ENCODE measurements around the gene ATCAY.
"Not testable (repeated sequence)": the region's sequence is repeated elsewhere in the genome, so short reads cannot be mapped to it uniquely, and the experiment has no call there.

Gene ATCAY

DNA sequence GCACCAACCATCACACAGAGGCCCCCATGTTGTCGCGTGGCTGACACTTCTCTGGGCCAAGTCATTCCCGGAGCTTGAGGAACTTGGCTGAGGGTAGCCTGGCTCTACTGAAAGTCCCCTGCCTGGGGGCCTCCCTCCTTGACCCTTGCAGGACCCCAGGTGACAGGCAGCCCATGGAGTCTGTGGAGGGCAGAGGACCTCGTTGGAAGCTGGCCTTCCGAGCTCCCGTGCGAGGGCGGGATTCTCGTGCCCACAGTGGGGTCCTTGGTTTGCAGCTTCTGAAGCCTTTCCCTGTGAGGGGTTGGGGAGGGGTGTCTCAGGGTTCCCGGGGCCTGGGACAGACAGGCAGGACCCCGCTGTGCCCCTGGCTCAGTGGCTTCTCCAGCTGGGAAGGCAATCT is 68.8 kb downstream of the ATCAY start:
- Histone ChIP-seq H3K36me3 (ENCODE audit: control insufficient read depth, low read length) (no peaks in the 10 kb centered on the region), H4K20me1 (ENCODE audit: control insufficient read depth, insufficient read depth, low read depth, low read length) (no peaks in the 10 kb centered on the region), H3K27me3 (ENCODE audit: control insufficient read depth, low read length) (no peaks in the 10 kb centered on the region), H3K4me1 (ENCODE audit: control insufficient read depth, low read length) (peaks cover 4% of the 10 kb centered on the region), H3K4me2 (ENCODE audit: low read length) (no peak overlapping the region), H3K27ac (ENCODE audit: low read depth, low read length) (no peak overlapping the region), H3K9me3 (ENCODE audit: control insufficient read depth, insufficient read depth, low read length) (no peaks in the 10 kb centered on the region), H3K4me3 (ENCODE audit: low read length) (no peak overlapping the region), H3K9me2 (replicated peaks; ENCODE audit: control insufficient read depth, low read length) (no peaks in the 10 kb centered on the region), H3F3A (ENCODE audit: control insufficient read depth, insufficient read depth) (no peaks in the 10 kb centered on the region), H3K79me2 (ENCODE audit: control insufficient read depth, low read length) (no peaks in the 10 kb centered on the region)
- no peak for TF ChIP-seq EZH2phosphoT487 (IDR thresholded peaks at IDR 0.05; ENCODE audit: borderline replicate concordance, low read length)
- TF ChIP-seq, protein P1, sequence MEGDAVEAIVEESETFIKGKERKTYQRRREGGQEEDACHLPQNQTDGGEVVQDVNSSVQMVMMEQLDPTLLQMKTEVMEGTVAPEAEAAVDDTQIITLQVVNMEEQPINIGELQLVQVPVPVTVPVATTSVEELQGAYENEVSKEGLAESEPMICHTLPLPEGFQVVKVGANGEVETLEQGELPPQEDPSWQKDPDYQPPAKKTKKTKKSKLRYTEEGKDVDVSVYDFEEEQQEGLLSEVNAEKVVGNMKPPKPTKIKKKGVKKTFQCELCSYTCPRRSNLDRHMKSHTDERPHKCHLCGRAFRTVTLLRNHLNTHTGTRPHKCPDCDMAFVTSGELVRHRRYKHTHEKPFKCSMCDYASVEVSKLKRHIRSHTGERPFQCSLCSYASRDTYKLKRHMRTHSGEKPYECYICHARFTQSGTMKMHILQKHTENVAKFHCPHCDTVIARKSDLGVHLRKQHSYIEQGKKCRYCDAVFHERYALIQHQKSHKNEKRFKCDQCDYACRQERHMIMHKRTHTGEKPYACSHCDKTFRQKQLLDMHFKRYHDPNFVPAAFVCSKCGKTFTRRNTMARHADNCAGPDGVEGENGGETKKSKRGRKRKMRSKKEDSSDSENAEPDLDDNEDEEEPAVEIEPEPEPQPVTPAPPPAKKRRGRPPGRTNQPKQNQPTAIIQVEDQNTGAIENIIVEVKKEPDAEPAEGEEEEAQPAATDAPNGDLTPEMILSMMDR (IDR thresholded peaks at IDR 0.05; ENCODE audit: low read depth, low read length, poor library complexity, severe bottlenecking): no peak

DNA sequence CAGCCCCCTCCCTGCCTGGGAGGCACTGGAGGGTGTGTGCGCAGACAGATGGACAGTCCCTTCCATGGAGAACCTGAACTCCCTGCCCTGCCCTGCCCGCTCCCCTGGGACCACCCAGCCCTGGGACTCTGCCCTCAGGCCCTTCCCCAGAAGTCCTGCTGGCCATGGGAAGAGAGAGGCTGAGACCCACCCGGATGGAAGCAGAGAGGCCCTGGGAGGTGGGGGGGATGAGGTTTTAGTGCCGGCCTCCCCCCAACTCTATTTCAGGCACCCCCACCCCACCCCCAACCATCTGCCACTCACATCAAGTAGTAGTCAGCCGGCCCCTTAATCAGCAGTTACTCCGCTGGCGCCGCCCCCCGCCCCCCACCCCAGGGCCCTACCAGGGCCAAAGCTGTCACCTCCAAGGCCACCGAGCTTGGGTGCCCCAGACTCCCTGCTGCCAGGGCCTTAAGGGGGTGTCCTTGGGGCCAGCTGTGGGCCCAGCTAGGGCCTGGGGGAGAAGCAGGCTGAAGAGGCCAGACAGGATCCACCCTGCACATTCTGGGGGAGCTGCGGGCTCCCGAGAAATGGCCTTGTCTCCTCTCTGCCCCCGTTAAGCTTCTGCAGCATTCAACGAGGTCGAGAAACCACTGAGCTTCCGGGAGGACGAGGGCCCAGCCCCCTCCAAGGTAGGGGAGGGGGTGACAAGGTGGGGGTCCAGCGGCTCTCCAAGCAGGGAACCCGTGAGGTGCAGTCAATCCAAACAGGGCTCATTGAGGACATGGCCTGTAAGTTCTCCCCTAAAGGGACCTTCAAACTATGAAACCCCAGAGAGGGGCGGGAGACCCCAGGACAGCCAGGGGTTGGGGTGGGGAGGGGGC is 69.7 kb downstream of the ATCAY start:
- no peak overlapping the region for H3K4me2 ChIP-seq (ENCODE audit: low read length)
- no peaks in the 10 kb centered on the region for H3K79me2 ChIP-seq (ENCODE audit: control insufficient read depth, low read length)
- H3K27ac ChIP-seq (ENCODE audit: low read depth, low read length): no peak overlapping the region
- no peaks in the 10 kb centered on the region for H4K20me1 ChIP-seq (ENCODE audit: control insufficient read depth, insufficient read depth, low read depth, low read length)
- H3F3A ChIP-seq (ENCODE audit: control insufficient read depth, insufficient read depth): no peaks in the 10 kb centered on the region
- H3K36me3 ChIP-seq (ENCODE audit: control insufficient read depth, low read length): no peaks in the 10 kb centered on the region
- H3K27me3 ChIP-seq (ENCODE audit: control insufficient read depth, low read length): no peaks in the 10 kb centered on the region
- no peaks in the 10 kb centered on the region for H3K9me2 ChIP-seq (replicated peaks; ENCODE audit: control insufficient read depth, low read length)
- no peak overlapping the region for H3K4me3 ChIP-seq (ENCODE audit: low read length)
- no peak for TF ChIP-seq EZH2phosphoT487 (IDR thresholded peaks at IDR 0.05; ENCODE audit: borderline replicate concordance, low read length)
- TF ChIP-seq, protein P1 (IDR thresholded peaks at IDR 0.05; ENCODE audit: low read depth, low read length, poor library complexity, severe bottlenecking): no peak
- H3K4me1 ChIP-seq (ENCODE audit: control insufficient read depth, low read length): peaks cover 4% of the 10 kb centered on the region
- no peaks in the 10 kb centered on the region for H3K9me3 ChIP-seq (ENCODE audit: control insufficient read depth, insufficient read depth, low read length)

DNA sequence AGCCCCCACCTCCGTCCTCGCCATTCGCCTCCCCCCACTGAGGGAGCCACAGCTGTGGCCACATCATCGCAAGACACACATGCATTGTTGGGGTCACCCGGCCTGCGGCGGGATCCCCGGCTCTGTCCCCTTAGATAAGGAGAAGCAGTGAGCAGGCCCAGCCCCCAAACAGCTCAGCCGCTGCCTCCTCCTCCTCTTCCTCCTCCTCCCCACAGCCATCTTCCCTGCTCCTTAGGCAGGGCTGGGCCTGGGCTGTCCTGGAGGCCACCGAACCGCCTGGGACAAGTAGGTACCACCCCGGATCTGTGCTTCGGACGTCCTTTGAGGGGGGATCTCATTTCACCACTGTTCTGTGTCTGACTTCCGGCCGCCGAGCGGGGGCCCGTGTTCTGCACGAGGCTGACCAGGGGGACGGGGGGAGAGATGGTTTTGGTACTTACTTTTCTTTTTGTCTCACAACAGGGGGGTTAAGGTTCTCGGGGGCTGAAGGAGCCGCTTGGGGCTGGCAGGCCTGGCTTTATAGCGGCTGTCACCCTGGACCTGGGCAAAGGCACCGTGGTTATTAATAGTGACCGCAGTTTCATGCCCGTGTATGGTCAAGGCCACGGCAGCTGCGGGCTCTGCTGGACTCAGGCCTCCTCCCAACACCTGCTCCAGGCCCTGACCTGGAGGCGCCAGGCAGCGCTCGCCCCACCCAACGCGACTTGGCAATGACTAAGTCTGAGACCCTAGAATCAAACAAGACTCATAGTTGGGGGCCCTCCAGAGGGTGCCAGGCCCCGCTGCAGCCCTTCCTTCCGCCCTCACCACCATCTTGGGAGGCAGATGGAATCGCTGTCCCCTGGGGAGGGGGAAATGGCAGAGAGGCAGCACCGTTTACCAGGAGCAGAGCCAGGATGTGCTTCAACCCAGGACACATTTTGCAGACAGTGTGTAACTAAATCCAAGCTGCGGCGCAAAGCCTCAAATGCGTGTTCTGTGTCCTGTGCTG is 70.7 kb downstream of the ATCAY start:
- Histone ChIP-seq H3K4me1 (ENCODE audit: control insufficient read depth, low read length) (peaks cover 4% of the 10 kb centered on the region), H3F3A (ENCODE audit: control insufficient read depth, insufficient read depth) (no peaks in the 10 kb centered on the region), H3K4me3 (ENCODE audit: low read length) (no peak overlapping the region), H3K9me3 (ENCODE audit: control insufficient read depth, insufficient read depth, low read length) (no peaks in the 10 kb centered on the region), H3K27ac (ENCODE audit: low read depth, low read length) (no peak overlapping the region), H3K9me2 (replicated peaks; ENCODE audit: control insufficient read depth, low read length) (no peaks in the 10 kb centered on the region), H4K20me1 (ENCODE audit: control insufficient read depth, insufficient read depth, low read depth, low read length) (no peaks in the 10 kb centered on the region), H3K36me3 (ENCODE audit: control insufficient read depth, low read length) (no peaks in the 10 kb centered on the region), H3K27me3 (ENCODE audit: control insufficient read depth, low read length) (no peaks in the 10 kb centered on the region), H3K79me2 (ENCODE audit: control insufficient read depth, low read length) (no peaks in the 10 kb centered on the region), H3K4me2 (ENCODE audit: low read length) (no peak overlapping the region)
- TF ChIP-seq EZH2phosphoT487 (IDR thresholded peaks at IDR 0.05; ENCODE audit: borderline replicate concordance, low read length): no peak
- TF ChIP-seq, protein P1 (IDR thresholded peaks at IDR 0.05; ENCODE audit: low read depth, low read length, poor library complexity, severe bottlenecking): no peak

DNA sequence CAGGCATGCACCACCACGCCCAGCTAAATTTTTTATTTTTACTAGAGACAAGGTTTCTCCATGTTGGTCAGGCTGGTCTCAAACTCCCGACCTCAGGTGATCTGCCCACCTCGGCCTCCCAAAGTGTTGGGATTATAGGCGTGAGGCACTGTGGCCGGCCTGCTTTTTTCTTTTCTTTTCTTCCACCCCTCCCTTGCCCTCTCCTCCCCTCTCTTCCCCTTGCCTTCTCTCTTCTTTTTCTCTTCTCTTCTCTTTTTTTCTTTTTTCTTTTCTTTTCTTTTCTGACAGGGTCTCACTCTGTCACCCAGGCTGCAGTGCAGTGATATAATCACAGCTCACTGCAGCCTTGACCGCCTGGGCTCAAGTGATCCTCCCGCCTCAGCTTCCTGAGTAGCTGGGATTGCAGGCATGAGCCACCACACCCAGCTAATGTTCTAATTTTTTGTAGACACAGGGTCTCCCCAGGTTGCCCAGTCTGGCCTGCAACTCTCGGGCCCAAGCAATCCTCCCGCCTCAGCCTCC is 72.3 kb downstream of the ATCAY start:
- not testable (repeated sequence) for H3K4me2 ChIP-seq (ENCODE audit: low read length); H3K79me2 ChIP-seq (ENCODE audit: control insufficient read depth, low read length); H3K9me2 ChIP-seq (replicated peaks; ENCODE audit: control insufficient read depth, low read length); H3K4me3 ChIP-seq (ENCODE audit: low read length); H3K27me3 ChIP-seq (ENCODE audit: control insufficient read depth, low read length); H3K36me3 ChIP-seq (ENCODE audit: control insufficient read depth, low read length); H3K9me3 ChIP-seq (ENCODE audit: control insufficient read depth, insufficient read depth, low read length); H4K20me1 ChIP-seq (ENCODE audit: control insufficient read depth, insufficient read depth, low read depth, low read length); H3K27ac ChIP-seq (ENCODE audit: low read depth, low read length); H3K4me1 ChIP-seq (ENCODE audit: control insufficient read depth, low read length); H3F3A ChIP-seq (ENCODE audit: control insufficient read depth, insufficient read depth)

Measured in DOHH2 (cell line).